ENCODE results near the gene OR2A14. TPM values are rescaled to one million over a fixed set of nuclear protein-coding genes. Genes with fewer than 3 reads are reported as not detected.

The OR2A14 gene
- total and polyA plus RNA-seq, 12 donors, result not detected

GRCh38 chr7:144087230-144087629 is 35.7 kb upstream of the OR2A14 start:
- Histone ChIP-seq H3K27ac (no peak overlapping the region), H3K4me3 (no peak overlapping the region), H3K36me3 (replicated peaks in 1 of 2) (no peaks in the 10 kb centered on the region), H3K4me1 (replicated peaks in 1 of 2) (no peaks in the 10 kb centered on the region), H3K27me3 (peaks cover 4% of the 10 kb centered on the region), H3K9me3 (replicated peaks in 1 of 3) (no peaks in the 10 kb centered on the region)
- TF ChIP-seq, protein P1, sequence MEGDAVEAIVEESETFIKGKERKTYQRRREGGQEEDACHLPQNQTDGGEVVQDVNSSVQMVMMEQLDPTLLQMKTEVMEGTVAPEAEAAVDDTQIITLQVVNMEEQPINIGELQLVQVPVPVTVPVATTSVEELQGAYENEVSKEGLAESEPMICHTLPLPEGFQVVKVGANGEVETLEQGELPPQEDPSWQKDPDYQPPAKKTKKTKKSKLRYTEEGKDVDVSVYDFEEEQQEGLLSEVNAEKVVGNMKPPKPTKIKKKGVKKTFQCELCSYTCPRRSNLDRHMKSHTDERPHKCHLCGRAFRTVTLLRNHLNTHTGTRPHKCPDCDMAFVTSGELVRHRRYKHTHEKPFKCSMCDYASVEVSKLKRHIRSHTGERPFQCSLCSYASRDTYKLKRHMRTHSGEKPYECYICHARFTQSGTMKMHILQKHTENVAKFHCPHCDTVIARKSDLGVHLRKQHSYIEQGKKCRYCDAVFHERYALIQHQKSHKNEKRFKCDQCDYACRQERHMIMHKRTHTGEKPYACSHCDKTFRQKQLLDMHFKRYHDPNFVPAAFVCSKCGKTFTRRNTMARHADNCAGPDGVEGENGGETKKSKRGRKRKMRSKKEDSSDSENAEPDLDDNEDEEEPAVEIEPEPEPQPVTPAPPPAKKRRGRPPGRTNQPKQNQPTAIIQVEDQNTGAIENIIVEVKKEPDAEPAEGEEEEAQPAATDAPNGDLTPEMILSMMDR (IDR thresholded peaks at IDR 0.05), result no peak
- no peak for TF ChIP-seq POLR2A (IDR thresholded peaks at IDR 0.05)
- no peak for DNase-seq
- WGBS, 4 donors, result 59 to 71% (median 71%) methylated on average over 1 of the region's 1 CpG
- intact Hi-C loops (cut with DNase I), result no loop called here

DNA sequence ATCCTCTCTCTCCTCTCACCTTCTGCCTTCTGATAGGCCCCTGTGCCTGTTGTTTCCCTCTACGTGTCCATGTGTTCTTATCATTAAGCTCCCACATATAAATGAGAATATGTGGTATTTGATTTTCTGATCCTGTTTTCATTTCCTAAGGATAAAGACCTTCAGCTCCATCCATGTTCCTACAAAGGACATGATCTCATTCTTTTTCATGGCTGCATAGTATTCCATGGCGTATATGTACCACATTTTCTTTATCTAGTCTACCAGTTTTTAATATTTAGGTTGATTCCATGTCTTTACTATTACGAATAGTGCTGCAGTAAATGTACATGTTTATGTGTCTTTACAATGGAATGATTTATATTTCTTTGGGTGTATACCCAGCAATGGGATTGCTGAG is 32.3 kb upstream of the OR2A14 start:
- no peak for DNase-seq
- intact Hi-C loops (cut with DNase I), result no loop called here
- Histone ChIP-seq H3K9me3 (replicated peaks in 1 of 3) (no peaks in the 10 kb centered on the region), H3K36me3 (replicated peaks in 1 of 2) (no peaks in the 10 kb centered on the region), H3K27me3 (peaks cover 4% of the 10 kb centered on the region), H3K4me3 (no peak overlapping the region), H3K27ac (no peak overlapping the region), H3K4me1 (replicated peaks in 1 of 2) (no peaks in the 10 kb centered on the region)
- WGBS, 4 donors, result 76 to 86% (median 81%) methylated on average over 3 of the region's 3 CpGs
- TF ChIP-seq POLR2A (IDR thresholded peaks at IDR 0.05), result no peak
- TF ChIP-seq, protein P1 (IDR thresholded peaks at IDR 0.05), result no peak

DNA sequence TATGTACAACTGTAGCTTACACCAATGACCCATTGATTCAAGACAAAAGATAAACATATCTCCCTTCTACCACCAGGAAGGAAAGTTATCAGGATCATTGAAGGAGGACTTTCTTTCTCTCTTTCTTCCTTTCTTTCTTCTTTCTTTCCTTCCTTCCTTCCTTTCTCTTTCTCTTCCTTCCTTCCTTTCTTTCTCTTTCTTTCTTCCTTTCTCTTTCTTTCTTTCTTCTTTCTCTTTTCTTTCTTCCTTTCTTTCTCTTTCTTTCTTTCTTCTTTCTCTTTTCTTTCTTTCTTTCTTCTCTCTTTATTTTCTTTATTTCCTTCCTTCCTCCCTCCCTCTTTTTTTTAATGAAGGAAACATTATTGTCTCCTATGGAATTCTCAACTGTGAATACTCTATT is 24.2 kb upstream of the OR2A14 start:
- H3K27me3 ChIP-seq, result no peaks in the 10 kb centered on the region
- no peaks in the 10 kb centered on the region for H3K9me3 ChIP-seq (replicated peaks in 1 of 3)
- TF ChIP-seq POLR2A (IDR thresholded peaks at IDR 0.05), result no peak
- TF ChIP-seq, protein P1 (IDR thresholded peaks at IDR 0.05), result no peak
- H3K36me3 ChIP-seq (replicated peaks in 1 of 2), result no peaks in the 10 kb centered on the region
- H3K4me1 ChIP-seq (replicated peaks in 1 of 2), result no peaks in the 10 kb centered on the region
- H3K27ac ChIP-seq, result no peak overlapping the region
- DNase-seq, result no peak
- H3K4me3 ChIP-seq, result no peak overlapping the region
- intact Hi-C loops (cut with DNase I), result no loop called here

DNA sequence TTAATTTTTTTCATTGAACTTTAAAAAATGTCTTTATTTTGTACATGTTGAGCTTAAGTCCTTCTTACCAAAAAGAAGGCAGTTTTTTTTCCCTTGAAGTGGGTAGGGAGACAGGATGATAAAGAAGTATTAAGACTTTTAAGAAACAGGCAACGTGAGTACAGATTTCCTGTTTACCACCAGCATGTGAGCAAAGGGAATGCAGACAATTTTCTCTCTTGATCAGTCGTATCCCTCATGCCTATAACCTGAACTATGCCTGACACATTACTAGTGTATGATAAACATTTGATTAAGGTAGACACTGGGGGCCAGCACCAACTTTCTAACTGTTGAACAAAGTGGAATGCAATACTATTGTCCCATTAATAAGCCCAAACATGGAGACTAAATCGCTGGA is 22.4 kb upstream of the OR2A14 start:
- H3K36me3 ChIP-seq (replicated peaks in 1 of 2), result no peaks in the 10 kb centered on the region
- H3K4me3 ChIP-seq, result no peak overlapping the region
- H3K4me1 ChIP-seq (replicated peaks in 1 of 2), result no peaks in the 10 kb centered on the region
- H3K27ac ChIP-seq, result no peak overlapping the region
- H3K27me3 ChIP-seq, result no peaks in the 10 kb centered on the region
- no peaks in the 10 kb centered on the region for H3K9me3 ChIP-seq (replicated peaks in 1 of 3)
- DNase-seq, result no peak
- TF ChIP-seq, protein P1 (IDR thresholded peaks at IDR 0.05), result no peak
- TF ChIP-seq POLR2A (IDR thresholded peaks at IDR 0.05), result no peak
- intact Hi-C loops (cut with DNase I), result no loop called here
- 46 to 59% (median 54%) methylated on average over 3 of the region's 3 CpGs for WGBS, 4 donors
